Measurements from ENCODE around the gene PRDM2. TPM values are rescaled to one million over a fixed set of nuclear protein-coding genes. Genes with fewer than 3 reads are reported as not detected.

The PRDM2 gene
- total and polyA plus RNA-seq, 5 donors, result 16.3 to 45.9 (median 38.4) TPM

DNA sequence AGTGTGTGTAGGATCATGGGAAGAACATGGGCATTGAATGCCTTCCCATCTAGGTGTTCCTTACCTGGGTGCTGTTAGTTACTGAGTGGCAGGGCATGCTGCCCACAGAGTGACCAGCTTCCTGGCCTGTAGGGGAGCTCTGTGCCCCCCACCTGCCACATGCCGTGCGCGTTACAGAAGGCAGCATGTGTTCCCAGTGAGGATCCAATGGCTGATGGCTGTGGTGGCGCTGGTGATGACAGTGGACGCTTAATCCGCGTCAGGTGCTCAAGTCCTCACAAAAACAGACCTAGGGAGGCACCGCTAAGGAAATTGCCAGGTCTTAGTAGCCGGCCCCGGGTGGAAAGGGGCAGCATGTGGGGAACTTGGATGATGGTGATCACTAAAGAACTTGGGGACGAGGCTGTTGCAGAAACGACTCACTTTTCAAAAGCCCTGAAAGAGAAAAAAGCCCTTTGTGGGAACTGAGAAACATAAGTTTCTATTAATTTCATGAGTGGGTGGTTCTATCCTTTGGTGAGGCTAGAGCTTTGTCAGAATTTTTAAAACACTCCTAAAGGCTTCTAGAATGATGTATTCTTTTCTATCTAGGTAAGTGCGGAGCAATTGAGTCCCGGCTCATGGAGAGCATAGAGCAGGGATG lies 93.2 kb downstream of the PRDM2 start:
- Histone ChIP-seq H3K27ac (ENCODE audit: low read length) (peak overlapping the region; percentile 83), H3K4me3 (ENCODE audit: low read length) (no peak overlapping the region), H3K9me3 (ENCODE audit: control insufficient read depth, low read length) (no peaks in the 10 kb centered on the region), H3K4me1 (ENCODE audit: control insufficient read depth, insufficient read depth, low read length) (peaks cover 8% of the 10 kb centered on the region), H3K27me3 (ENCODE audit: control insufficient read depth, insufficient read depth) (no peaks in the 10 kb centered on the region)
- ATAC-seq (peak; percentile 25 to 28), DNase-seq (no peak)
- intact Hi-C loops (cut with DNase I), result no loop called here
- 90% methylated on average over 14 of the region's 14 CpGs for WGBS

DNA sequence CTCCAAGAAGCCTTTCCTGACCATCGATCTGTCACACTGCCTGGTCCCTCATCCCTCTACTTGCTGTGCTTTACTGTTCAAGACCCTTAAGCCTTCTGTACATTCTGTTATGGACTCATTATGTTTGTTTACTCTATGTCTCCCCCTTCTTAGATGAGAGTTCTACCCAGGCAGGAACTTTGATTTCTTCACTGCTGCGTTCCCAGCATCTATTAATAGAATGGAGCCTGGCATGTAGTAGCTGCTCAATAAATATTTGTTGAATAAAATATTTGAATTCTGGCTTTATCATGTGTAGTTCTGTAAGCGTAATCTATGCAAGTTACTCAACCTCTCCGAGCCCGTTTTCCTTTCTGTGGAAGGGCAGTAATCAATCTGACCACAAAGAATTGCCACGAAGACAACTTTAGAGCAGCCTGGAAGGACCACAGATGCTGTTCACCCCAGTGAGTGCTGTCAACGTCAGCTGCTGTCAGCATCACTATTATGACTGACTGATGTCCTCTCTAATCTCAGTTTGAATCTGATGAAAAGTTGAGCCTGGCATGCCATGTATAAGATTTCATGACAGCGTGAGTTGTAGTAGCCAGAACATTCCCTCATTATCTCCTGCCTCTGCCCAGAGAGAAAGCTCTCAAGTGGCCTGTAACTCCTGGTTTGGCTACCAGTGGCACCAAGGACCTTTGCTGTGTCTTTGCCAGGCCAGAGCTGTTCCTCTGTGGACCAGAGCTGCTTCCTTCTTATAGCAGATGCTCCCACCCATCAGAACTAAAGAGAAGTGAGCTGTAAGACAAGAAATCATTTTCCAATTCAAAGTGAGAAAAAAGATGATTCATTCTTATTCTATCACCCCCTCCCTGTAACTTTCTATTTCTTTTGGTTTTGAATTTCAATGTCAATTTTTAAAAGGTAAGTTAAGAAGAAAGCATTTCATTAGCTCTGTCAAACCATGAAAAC lies 94.5 kb downstream of the PRDM2 start:
- no peak for DNase-seq
- Histone ChIP-seq H3K4me3 (ENCODE audit: low read length) (no peak overlapping the region), H3K9me3 (ENCODE audit: control insufficient read depth, low read length) (no peaks in the 10 kb centered on the region), H3K4me1 (ENCODE audit: control insufficient read depth, insufficient read depth, low read length) (peaks cover 4% of the 10 kb centered on the region), H3K27me3 (ENCODE audit: control insufficient read depth, insufficient read depth) (no peaks in the 10 kb centered on the region), H3K27ac (ENCODE audit: low read length) (peak overlapping the region; percentile 58)
- intact Hi-C loops (cut with DNase I), result no loop called here
- no peak for ATAC-seq
- WGBS, result 85% methylated on average over 8 of the region's 8 CpGs

DNA sequence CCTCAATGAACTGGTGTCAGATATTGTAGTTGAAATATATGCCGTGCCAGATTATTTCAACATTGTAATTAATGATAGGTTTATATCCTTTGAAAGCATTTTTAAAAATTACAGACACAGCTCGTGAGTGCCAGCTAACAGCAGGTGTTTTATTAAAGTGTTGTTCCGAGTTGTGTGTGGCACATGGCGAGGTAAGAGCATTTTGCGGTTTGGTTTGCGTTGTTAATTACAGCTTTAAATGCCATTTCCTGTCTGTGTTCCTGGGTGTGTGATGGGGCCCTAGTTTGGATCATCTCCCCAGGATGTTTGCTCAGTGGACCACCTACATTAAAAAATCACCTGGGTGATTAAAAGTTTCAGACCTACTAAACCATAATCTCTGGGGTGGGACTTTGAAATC lies 97.4 kb downstream of the PRDM2 start:
- Histone ChIP-seq H3K9me3 (ENCODE audit: control insufficient read depth, low read length) (no peaks in the 10 kb centered on the region), H3K27me3 (ENCODE audit: control insufficient read depth, insufficient read depth) (no peaks in the 10 kb centered on the region), H3K4me3 (ENCODE audit: low read length) (no peak overlapping the region), H3K4me1 (ENCODE audit: control insufficient read depth, insufficient read depth, low read length) (peaks cover 4% of the 10 kb centered on the region), H3K27ac (ENCODE audit: low read length) (no peak overlapping the region)
- intact Hi-C loops (cut with DNase I), result no loop called here
- 74% methylated on average over 6 of the region's 6 CpGs for WGBS
- no peak for DNase-seq
- no peak for ATAC-seq

DNA sequence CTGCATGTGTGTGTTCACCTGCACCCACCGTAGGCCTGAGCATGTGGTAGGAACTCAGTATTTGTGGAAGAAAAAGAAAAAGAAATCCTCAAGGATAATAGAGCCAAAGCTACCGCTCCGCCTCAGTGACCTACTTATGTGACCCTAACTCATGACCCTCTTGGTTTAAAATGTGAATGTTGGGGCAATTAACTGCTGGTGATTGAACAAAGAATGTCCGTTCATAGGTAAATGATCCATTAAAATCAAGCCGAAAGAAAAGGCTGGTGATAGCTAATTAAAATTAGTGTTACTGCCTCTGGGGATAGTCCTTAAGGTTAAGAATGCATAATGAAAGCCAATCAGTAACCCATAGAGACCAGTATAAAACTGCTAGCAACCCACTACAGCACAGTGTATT lies 98.1 kb downstream of the PRDM2 start:
- no peak for DNase-seq
- no peak for ATAC-seq
- intact Hi-C loops (cut with DNase I), result no loop called here
- Histone ChIP-seq H3K27me3 (ENCODE audit: control insufficient read depth, insufficient read depth) (no peaks in the 10 kb centered on the region), H3K4me1 (ENCODE audit: control insufficient read depth, insufficient read depth, low read length) (peaks cover 2% of the 10 kb centered on the region), H3K4me3 (ENCODE audit: low read length) (no peak overlapping the region), H3K9me3 (ENCODE audit: control insufficient read depth, low read length) (no peaks in the 10 kb centered on the region), H3K27ac (ENCODE audit: low read length) (no peak overlapping the region)
- WGBS, result 94% methylated on average over 5 of the region's 5 CpGs

DNA sequence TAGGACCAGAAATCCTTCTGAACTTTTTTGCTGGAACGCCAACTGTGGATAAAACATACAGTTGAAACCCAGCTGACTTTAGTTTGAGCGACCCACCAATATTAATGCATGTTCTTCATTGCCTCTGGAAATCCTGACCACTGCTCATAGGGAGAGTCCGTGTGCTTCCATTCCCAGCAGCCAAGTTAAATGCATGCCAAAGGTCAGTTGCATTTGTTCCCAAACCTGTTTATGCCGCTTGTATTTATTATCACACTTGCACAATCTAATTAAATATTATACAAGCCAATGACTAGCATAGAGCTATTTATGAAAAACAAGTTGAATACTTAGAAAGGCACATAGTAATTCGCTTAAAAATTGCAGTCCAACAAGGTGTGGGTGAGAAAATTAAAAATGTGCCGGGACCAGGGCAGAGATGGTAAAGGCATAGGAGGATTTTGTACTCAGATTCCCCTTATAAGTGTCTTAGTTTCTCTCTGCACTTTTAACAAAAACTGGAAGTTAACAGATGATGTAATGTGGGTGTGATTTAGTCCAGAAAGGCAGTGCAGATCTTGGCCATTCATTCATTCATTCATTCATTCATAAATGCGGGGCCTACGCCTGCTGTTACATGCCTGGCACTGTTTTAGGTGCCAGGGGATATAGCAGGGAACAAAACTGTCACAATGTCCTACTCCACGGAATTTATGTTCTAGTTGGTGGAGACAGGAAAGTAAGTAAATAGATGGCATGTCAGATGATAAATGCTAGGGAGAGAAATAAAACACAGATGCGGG lies 99.7 kb downstream of the PRDM2 start:
- Histone ChIP-seq H3K4me3 (ENCODE audit: low read length) (no peak overlapping the region), H3K27me3 (ENCODE audit: control insufficient read depth, insufficient read depth) (no peaks in the 10 kb centered on the region), H3K9me3 (ENCODE audit: control insufficient read depth, low read length) (no peaks in the 10 kb centered on the region), H3K27ac (ENCODE audit: low read length) (no peak overlapping the region), H3K4me1 (ENCODE audit: control insufficient read depth, insufficient read depth, low read length) (no peaks in the 10 kb centered on the region)
- DNase-seq, result no peak
- ATAC-seq, result no peak
- 85% methylated on average over 10 of the region's 10 CpGs for WGBS
- intact Hi-C loops (cut with DNase I), result no loop called here

DNA sequence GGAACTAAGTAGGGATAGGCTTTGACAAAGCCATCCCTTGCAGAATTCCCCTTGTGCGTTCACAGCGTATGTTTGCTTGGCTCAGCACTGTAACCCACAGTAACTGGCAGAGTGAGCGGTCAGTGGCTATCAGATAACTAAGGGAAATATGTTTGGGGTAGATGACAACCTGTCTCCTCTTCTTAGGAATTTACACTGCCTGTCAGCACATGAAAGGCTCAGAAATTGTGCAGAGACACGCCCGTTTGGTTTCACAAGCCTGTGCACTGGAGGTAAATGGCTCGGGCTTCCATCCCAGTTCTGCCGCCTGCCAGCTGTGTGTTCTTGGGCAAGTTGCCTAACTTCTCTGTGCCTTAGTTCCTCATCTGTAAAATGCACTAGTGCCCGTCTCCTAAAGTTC lies 101.2 kb downstream of the PRDM2 start:
- Histone ChIP-seq H3K4me1 (ENCODE audit: control insufficient read depth, insufficient read depth, low read length) (no peaks in the 10 kb centered on the region), H3K27me3 (ENCODE audit: control insufficient read depth, insufficient read depth) (no peaks in the 10 kb centered on the region), H3K4me3 (ENCODE audit: low read length) (no peak overlapping the region), H3K9me3 (ENCODE audit: control insufficient read depth, low read length) (no peaks in the 10 kb centered on the region), H3K27ac (ENCODE audit: low read length) (no peak overlapping the region)
- DNase-seq (no peak), ATAC-seq (peak; percentile 20 to 46)
- 69% methylated on average over 8 of the region's 8 CpGs for WGBS
- intact Hi-C loops (cut with DNase I), result no loop called here

DNA sequence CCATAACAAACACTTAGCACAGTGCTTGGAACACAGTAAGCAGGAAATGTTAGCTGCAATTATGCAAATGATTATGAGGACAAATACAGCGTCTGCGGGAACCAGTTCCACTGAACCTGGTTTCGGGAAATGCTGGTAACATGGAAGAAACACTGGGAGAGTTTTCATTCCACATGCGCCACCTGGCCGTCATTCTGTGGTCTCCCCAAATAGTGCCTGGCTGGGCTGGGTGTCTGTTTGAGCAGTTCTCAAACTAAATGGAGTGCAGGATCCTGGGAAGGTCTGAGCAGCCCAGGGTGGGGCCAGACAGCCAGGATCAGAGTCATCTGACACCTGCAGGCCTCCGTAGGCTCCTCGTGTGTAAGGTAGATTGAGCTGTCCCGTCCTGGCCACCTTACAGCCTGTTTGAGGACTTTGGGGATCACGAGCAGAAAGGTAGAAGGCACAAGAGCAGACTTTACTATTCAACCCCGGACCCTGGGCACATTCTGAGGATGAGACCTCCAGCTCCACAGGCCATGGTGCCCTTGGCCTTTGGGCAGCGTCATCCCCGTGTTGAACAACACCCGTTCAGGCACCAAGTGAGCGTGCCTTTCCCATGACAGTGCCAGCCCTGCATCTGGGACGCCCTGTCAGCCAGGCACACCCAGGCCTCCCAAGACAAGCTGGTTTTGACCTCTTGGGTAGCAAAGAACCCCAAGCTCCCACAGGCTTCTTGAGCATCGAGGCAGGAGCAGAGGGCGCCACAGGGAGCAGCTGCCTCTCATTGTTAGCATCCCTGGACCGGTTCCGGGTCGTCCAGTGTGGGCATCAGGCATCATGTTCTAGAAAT lies 101.9 kb downstream of the PRDM2 start:
- no peak overlapping the region for H3K27ac ChIP-seq (ENCODE audit: low read length)
- ATAC-seq (no peak), DNase-seq (no peak)
- intact Hi-C loops (cut with DNase I), result no loop called here
- no peaks in the 10 kb centered on the region for H3K27me3 ChIP-seq (ENCODE audit: control insufficient read depth, insufficient read depth)
- H3K9me3 ChIP-seq (ENCODE audit: control insufficient read depth, low read length), result no peaks in the 10 kb centered on the region
- WGBS, result 91% methylated on average over 20 of the region's 20 CpGs
- H3K4me1 ChIP-seq (ENCODE audit: control insufficient read depth, insufficient read depth, low read length), result no peaks in the 10 kb centered on the region
- no peak overlapping the region for H3K4me3 ChIP-seq (ENCODE audit: low read length)

DNA sequence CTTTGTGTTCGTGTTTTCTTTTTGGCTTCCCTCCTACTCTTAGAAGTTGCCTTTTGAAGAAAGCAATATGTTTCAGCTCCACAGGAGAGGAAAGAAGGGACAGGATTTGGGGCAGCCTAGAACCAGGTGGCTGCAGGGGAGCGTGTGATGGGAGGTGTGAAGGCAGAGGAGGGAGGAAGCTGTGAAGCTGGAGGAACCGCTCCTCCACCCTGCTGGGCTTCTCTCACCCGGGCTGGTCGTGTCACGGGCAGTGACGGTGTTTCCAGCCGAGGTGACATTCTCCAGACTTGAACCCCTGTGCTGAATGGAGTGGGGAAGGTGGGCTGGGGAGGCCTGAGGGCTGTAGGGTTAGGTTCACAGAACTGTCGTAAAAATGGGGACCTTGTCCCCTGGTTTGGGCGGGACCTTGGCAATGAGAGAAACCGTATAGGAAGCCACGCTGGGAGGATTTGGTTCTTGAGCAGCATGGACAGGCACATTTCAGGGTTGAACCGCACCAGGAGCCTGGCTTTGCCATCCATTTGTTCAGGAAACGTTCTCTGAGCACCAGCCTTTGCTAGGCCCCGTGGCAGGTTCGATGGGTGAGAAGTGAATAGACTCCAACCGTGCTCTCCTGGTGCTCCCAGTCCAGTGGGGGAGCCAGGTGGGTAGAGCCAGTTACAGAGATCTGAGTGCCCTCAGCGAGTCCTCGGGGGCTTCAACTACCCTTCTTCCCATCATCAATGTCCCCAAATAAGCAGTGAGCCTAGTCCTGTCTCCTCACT lies 103.0 kb downstream of the PRDM2 start:
- no peaks in the 10 kb centered on the region for H3K27me3 ChIP-seq (ENCODE audit: control insufficient read depth, insufficient read depth)
- intact Hi-C loops (cut with DNase I), result no loop called here
- no peaks in the 10 kb centered on the region for H3K9me3 ChIP-seq (ENCODE audit: control insufficient read depth, low read length)
- H3K4me1 ChIP-seq (ENCODE audit: control insufficient read depth, insufficient read depth, low read length), result no peaks in the 10 kb centered on the region
- H3K27ac ChIP-seq (ENCODE audit: low read length), result no peak overlapping the region
- DNase-seq, result no peak
- no peak for ATAC-seq
- no peak overlapping the region for H3K4me3 ChIP-seq (ENCODE audit: low read length)
- WGBS, result 87% methylated on average over 19 of the region's 19 CpGs

DNA sequence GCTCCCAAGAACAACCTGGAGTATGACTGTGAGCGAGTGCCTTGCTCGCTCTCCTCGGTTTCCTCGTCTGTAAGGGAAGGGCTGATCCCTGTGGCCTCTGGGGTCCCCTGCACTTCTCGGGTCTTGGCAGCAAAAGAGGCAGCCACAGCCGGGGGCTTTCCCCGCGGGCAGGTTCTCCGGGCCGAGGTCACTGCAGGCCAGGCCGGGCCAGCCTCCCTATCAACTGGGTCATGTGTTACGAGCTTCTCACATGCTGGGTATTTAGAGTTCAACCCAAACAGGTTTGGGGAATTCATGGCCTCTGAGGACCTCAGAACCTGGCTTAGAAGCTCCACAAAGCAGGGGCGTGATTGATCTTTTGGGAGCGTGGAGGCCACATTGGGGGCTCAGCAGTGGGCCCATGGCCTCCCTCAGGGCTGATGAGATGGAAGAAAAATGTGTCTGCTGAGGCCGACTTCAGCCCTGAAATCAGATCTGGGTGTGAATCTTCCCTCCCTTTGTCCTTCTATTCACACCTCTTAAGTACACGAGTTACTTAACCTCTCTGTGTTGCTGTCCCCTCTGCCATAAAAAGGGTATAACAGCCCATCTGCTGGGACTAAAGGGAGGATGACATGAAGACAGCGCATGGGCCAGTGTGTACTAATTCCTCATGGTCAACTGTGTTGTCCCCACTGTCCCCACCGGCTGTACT lies 103.7 kb downstream of the PRDM2 start:
- Histone ChIP-seq H3K9me3 (ENCODE audit: control insufficient read depth, low read length) (no peaks in the 10 kb centered on the region), H3K27me3 (ENCODE audit: control insufficient read depth, insufficient read depth) (no peaks in the 10 kb centered on the region), H3K27ac (ENCODE audit: low read length) (no peak overlapping the region), H3K4me1 (ENCODE audit: control insufficient read depth, insufficient read depth, low read length) (no peaks in the 10 kb centered on the region), H3K4me3 (ENCODE audit: low read length) (no peak overlapping the region)
- DNase-seq, result no peak
- WGBS, result 88% methylated on average over 18 of the region's 18 CpGs
- ATAC-seq, result no peak
- intact Hi-C loops (cut with DNase I), result no loop called here
